HG03060 (cell line): ENCODE measurements around the gene UVSSA.

Source experiments
- ATAC-seq: cut with Tn5 transposase; IDR thresholded peaks from one replicate; pipeline ENCODE4 v1.9.1; 2021; ENCODE audit warnings: low read depth, moderate number of reproducible peaks; ENCODE audit not compliant: unreplicated experiment

Gene UVSSA

GRCh38 chr4:1345903-1346780 is 866 bp upstream of the UVSSA start:
- ATAC-seq = no peak

- ATAC-seq = peak; percentile 11
Observed at GRCh38 chr4:1347410-1347864, 429 bp downstream of the UVSSA start.

GRCh38 chr4:1348014-1348513 is 1.1 kb downstream of the UVSSA start:
- ATAC-seq = no peak

- no peak for ATAC-seq
Observed at GRCh38 chr4:1348746-1349145, 1.7 kb downstream of the UVSSA start.

- no peak for ATAC-seq
Observed at GRCh38 chr4:1349359-1350168, 2.6 kb downstream of the UVSSA start.

GRCh38 chr4:1350169-1350520 is 3.1 kb downstream of the UVSSA start:
- no peak for ATAC-seq

- ATAC-seq = no peak
Observed at GRCh38 chr4:1351854-1352566, 5.0 kb downstream of the UVSSA start.

- ATAC-seq = no peak
Observed at GRCh38 chr4:1352567-1352900, 5.5 kb downstream of the UVSSA start.

GRCh38 chr4:1353186-1354055 is 6.4 kb downstream of the UVSSA start:
- ATAC-seq = no peak

- no peak for ATAC-seq
Observed at GRCh38 chr4:1354136-1354982, 7.4 kb downstream of the UVSSA start.

GRCh38 chr4:1354983-1355275 is 7.9 kb downstream of the UVSSA start:
- ATAC-seq = no peak

- ATAC-seq = no peak
Observed at GRCh38 chr4:1355378-1355777, 8.4 kb downstream of the UVSSA start.

- no peak for ATAC-seq
Observed at GRCh38 chr4:1356181-1356998, 9.4 kb downstream of the UVSSA start.

- no peak for ATAC-seq
Observed at GRCh38 chr4:1357356-1358248, 10.6 kb downstream of the UVSSA start.

GRCh38 chr4:1358421-1359143 is 11.6 kb downstream of the UVSSA start:
- ATAC-seq = no peak

GRCh38 chr4:1359144-1359501 is 12.1 kb downstream of the UVSSA start:
- ATAC-seq = no peak

- no peak for ATAC-seq
Observed at GRCh38 chr4:1359976-1360375, 13.0 kb downstream of the UVSSA start.
